K562 (cell line): ENCODE results near the gene ETV7. TPM values are rescaled to one million over a fixed set of nuclear protein-coding genes. Genes with fewer than 3 reads are reported as not detected.

Source experiments
- ATAC-seq: fragments of 200-7000 bp; cut with Tn5 transposase; 3 replicates; pipeline ENCODE4 v1.9.1; 2020; ENCODE audit warnings: moderate library complexity
- BruUV-seq: library from RNA; stranded (reverse); fragments of 400-500 nt; replicated peaks from 2 replicates; lab custom pipeline; 2021; lab: Mats Ljungman, UMichigan
- CTCF ChIA-PET: fragments of 300-600 bp; formaldehyde crosslinking; extraction: SDS; loops from one replicate; lab custom pipeline; 2021; ENCODE audit warnings: low intra/inter-chr PET ratio; lab: Yijun Ruan, JAX
- POLR2A ChIA-PET: fragments of 300-600, 350-650 bp; sonication (Branson Sonifier 250); formaldehyde crosslinking; extraction: SDS; loops from one replicate; lab custom pipeline; 2021; ENCODE audit warnings: antibody characterized with exemption, inconsistent platforms; lab: Yijun Ruan, JAX
- DNase-seq, 4 experiments: peaks; one replicate each; pipeline versions ENCODE4 v3.0.0 to v3.0.0-alpha.2; 2011 to 2018; ENCODE audit warnings: low spot score in 3 of 4, mixed read lengths in 3 of 4; ENCODE audit errors: extremely low read depth in 1 of 4
- FAIRE-seq: peaks from 2 replicates; lab custom pipeline; 2011; peaks lifted over from hg19 to GRCh38; lab: Jason Lieb, UNC
- H2AFZ ChIP-seq: 2 replicates; pipeline ENCODE4 v1.6.0; 2011; ENCODE audit warnings: low read depth, low read length, control low read depth, inconsistent platforms
- H3K27ac ChIP-seq: fragments of 200-600 bp; 3 replicates; pipeline ENCODE4 v1.8.0; 2011; ENCODE audit warnings: low read depth, mild to moderate bottlenecking, control low read depth, inconsistent platforms, low read length, moderate library complexity, mixed read lengths; ENCODE audit errors: extremely low read depth
- H3K27me3 ChIP-seq, 2 experiments: fragments of 300-600 bp in 1 of 2; 2 replicates in 1 of 2; 3 replicates in 1 of 2; pipeline versions ENCODE4 v1.6.0 to v1.8.0; 2011; ENCODE audit warnings: inconsistent platforms in 2 of 2, low read length in 2 of 2, mild to moderate bottlenecking in 1 of 2, mixed read lengths in 1 of 2, moderate library complexity in 1 of 2; ENCODE audit not compliant: control insufficient read depth in 2 of 2, insufficient read depth in 2 of 2
- H3K36me3 ChIP-seq: fragments of 300-600 bp; 3 replicates; pipeline ENCODE4 v1.8.0; 2011; ENCODE audit warnings: mild to moderate bottlenecking, low read length, inconsistent platforms; ENCODE audit not compliant: control insufficient read depth, insufficient read depth
- H3K4me1 ChIP-seq, 2 experiments: fragments of 200-600 bp in 1 of 2; replicated peaks in 1 of 2; 2 replicates in 1 of 2; 3 replicates in 1 of 2; pipeline versions ENCODE4 v1.5.1 to v1.8.0; 2011; ENCODE audit warnings: inconsistent platforms in 2 of 2, low read length in 2 of 2, mild to moderate bottlenecking in 1 of 2, mixed read lengths in 1 of 2, moderate library complexity in 1 of 2; ENCODE audit not compliant: control insufficient read depth in 2 of 2, insufficient read depth in 2 of 2
- H3K4me2 ChIP-seq: 2 replicates; pipeline ENCODE4 v1.6.1; 2011; ENCODE audit warnings: low read length, control low read depth, inconsistent platforms, mixed read lengths; ENCODE audit not compliant: insufficient read depth
- H3K4me3 ChIP-seq: fragments of 200-600 bp; sonication (generic), shearing (Covaris generic); 2 replicates; pipeline ENCODE4 v1.5.1; 2016; ENCODE audit warnings: control low read depth, inconsistent platforms
- H3K79me2 ChIP-seq: fragments of 200-600 bp; 3 replicates; pipeline ENCODE4 v1.8.0; 2011; ENCODE audit warnings: low read length, inconsistent platforms; ENCODE audit not compliant: control insufficient read depth, insufficient read depth
- H3K9ac ChIP-seq, 2 experiments: 2 replicates each; pipeline versions ENCODE4 v1.6.0 to v1.6.1; 2011; ENCODE audit warnings: low read depth in 2 of 2, low read length in 2 of 2, control low read depth in 1 of 2, inconsistent platforms in 1 of 2, mild to moderate bottlenecking in 1 of 2, mixed read lengths in 1 of 2; ENCODE audit not compliant: insufficient read depth in 1 of 2
- H3K9me1 ChIP-seq: one replicate; pipeline ENCODE4 v1.6.0; 2011; ENCODE audit warnings: inconsistent platforms, mild to moderate bottlenecking, low read length, moderate library complexity; ENCODE audit not compliant: control insufficient read depth, insufficient read depth
- H3K9me3 ChIP-seq: replicated peaks from 2 replicates; pipeline ENCODE4 v1.5.1; 2011; ENCODE audit warnings: low read depth, low read length, inconsistent platforms; ENCODE audit not compliant: control insufficient read depth, insufficient read depth
- H4K20me1 ChIP-seq: replicated peaks from 2 replicates; pipeline ENCODE4 v1.6.1; 2011; ENCODE audit warnings: low read length, inconsistent platforms, mixed read lengths; ENCODE audit not compliant: control insufficient read depth, insufficient read depth
- BCOR ChIP-seq: fragments of 450-650 bp; IDR thresholded peaks from 2 replicates; pipeline ENCODE4 v1.6.1; 2016
- ELF1 ChIP-seq: fragments of 200-800 bp; sonication (Bioruptor generic); IDR thresholded peaks from 2 replicates; pipeline ENCODE4 v1.6.1; 2016; ENCODE audit warnings: missing genetic modification characterization, missing compliant biosample characterization
- MNT ChIP-seq, 2 experiments: fragments of 450-650 bp; conservative IDR thresholded peaks; 2 replicates each; pipeline ENCODE4 v1.6.1; 2017; ENCODE audit warnings: mild to moderate bottlenecking in 2 of 2, moderate library complexity in 2 of 2
- MTA1 ChIP-seq: fragments of 450-650 bp; IDR thresholded peaks from 2 replicates; pipeline ENCODE4 v1.6.1; 2017; ENCODE audit warnings: borderline replicate concordance
- MYNN ChIP-seq, 2 experiments: sonication (generic); formaldehyde crosslinking in 1 of 2; IDR thresholded peaks; 2 replicates each; pipeline versions ENCODE4 v1.5.0 to v1.6.1; 2016 to 2020; ENCODE audit warnings: antibody characterized with exemption in 1 of 2, missing genetic modification reagents in 1 of 2
- POLR2A ChIP-seq: fragments of 450-650 bp; conservative IDR thresholded peaks from 2 replicates; pipeline ENCODE4 v1.6.1; 2016
- POLR2G ChIP-seq: fragments of 200-400 bp; formaldehyde crosslinking; IDR thresholded peaks from 2 replicates; pipeline ENCODE4 v1.6.1; 2017; ENCODE audit warnings: low read depth, mild to moderate bottlenecking, antibody characterized with exemption, low read length, moderate library complexity
- SMARCB1 ChIP-seq: IDR thresholded peaks from 2 replicates; pipeline ENCODE4 v1.6.1; 2011; ENCODE audit warnings: improper control_type of control experiment, low read depth; ENCODE audit not compliant: insufficient read length
- TAF9B ChIP-seq: fragments of 450-650 bp; IDR thresholded peaks from 2 replicates; pipeline ENCODE4 v1.6.1; 2018; ENCODE audit warnings: mild to moderate bottlenecking; ENCODE audit not compliant: partially characterized antibody
- ZNF518B ChIP-seq: fragments of 250-450 bp; sonication (Bioruptor Pico); IDR thresholded peaks from 2 replicates; pipeline ENCODE4 v1.5.0; 2021; ENCODE audit warnings: mild to moderate bottlenecking, moderate library complexity
- ZNF583 ChIP-seq: fragments of 250-450 bp; sonication (Bioruptor Pico); IDR thresholded peaks from 2 replicates; pipeline ENCODE4 v1.4.0; 2020
- WGBS: fragments of 100-300 bp; shearing (Covaris generic); methylation state at CpG from one replicate; pipeline ENCODE4 v1.1.6; 2016; ENCODE audit warnings: low coverage, mixed read lengths; ENCODE audit not compliant: insufficient coverage; ENCODE audit errors: missing lambda C conversion rate; 5-methylcytosine and 5-hydroxymethylcytosine counted together
- in situ Hi-C: fragments of 300-500 bp; cut with MboI; formaldehyde crosslinking; loops from 4 replicates; pipeline ENCODE4 v1.15.0; 2018; ENCODE audit warnings: inconsistent platforms, mixed read lengths
- intact Hi-C: fragments of 100-400 bp; cut with micrococcal nuclease; formaldehyde crosslinking; loops from 2 replicates; pipeline ENCODE4 v1.14.2; 2022
- polyA plus RNA-seq, 8 experiments: library from polyadenylated mRNA; depleted of rRNA in 4 of 8; stranded (reverse) in 5 of 8; unstranded in 3 of 8; fragments of >200 nt; fragmentation: Nextera tagmentation in 2 of 8; fragmentation: Illumina TruSeq in 1 of 8; extraction: Ambion mirVana in 2 of 8; extraction: Trizol in 1 of 8; gene quantifications; 2 replicates each; pipeline versions ENCODE4 v1.2.1 to v1.2.3, GENCODE V29; 2011 to 2014; ENCODE audit warnings: inconsistent platforms in 1 of 8, missing spikeins in 1 of 8
- total RNA-seq, 7 experiments: library from RNA; depleted of rRNA in 6 of 7; stranded (reverse); fragments of >200 nt in 6 of 7; fragmentation: Illumina TruSeq in 2 of 7; extraction: Trizol in 2 of 7; gene quantifications; 2 replicates each; pipeline versions ENCODE4 v1.2.1 to v1.2.3, GENCODE V29; 2011 to 2021; ENCODE audit warnings: low replicate concordance in 1 of 7
- TF ChIP-seq, protein P1 (sequence below): sonication (generic); formaldehyde crosslinking; IDR thresholded peaks from 2 replicates; pipeline ENCODE4 v1.8.0; 2023; ENCODE audit warnings: mild to moderate bottlenecking, missing genetic modification reagents

The ETV7 gene
- total and polyA plus RNA-seq, 9 of the 15 experiments (the other 6 are each of a cell fraction or from before 2014, with no cell fraction given) = 0.07 to 0.22 (median 0.14) TPM; not detected in 3

- no peak for ATAC-seq
- CTCF ChIA-PET = no interaction called here
- WGBS = 0% methylated on average over 1 of the region's 1 CpG
These were observed 19.0 kb downstream of the ETV7 start for GRCh38 chr6:36368421-36368820.

DNA sequence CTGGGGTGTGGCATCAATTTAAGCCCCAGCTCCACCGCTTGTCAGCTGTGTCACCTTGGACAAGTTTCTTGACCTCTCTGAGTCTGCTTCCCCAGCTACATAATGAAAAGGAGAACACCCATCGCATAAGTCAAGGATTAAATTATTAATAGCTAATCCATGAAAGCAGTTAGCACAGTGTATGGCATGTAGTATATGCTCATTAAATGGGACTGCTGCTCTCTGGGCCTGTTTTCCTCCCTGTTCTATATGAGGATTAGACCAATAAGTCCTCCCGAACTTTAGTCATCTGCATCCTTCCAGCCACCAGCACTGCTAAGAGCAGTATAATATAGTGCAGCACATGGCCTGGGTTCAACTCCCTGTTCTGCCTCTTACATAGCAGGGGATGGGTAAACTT is 19.7 kb downstream of the ETV7 start:
- Histone ChIP-seq H3K36me3 (no peaks in the 10 kb centered on the region), H3K9ac (no peak overlapping the region), H4K20me1 (no peaks in the 10 kb centered on the region), H3K4me3 (no peak overlapping the region), H3K9me1 (no peaks in the 10 kb centered on the region), H3K27ac (no peak overlapping the region), H2AFZ (no peak overlapping the region), H3K9me3 (no peaks in the 10 kb centered on the region), H3K79me2 (no peaks in the 10 kb centered on the region), H3K27me3 (peaks cover 20 to 55% of the 10 kb centered on the region in 2 experiments), H3K4me1 (peaks cover 8 to 15% of the 10 kb centered on the region in 2 experiments; a peak in 4 of 5 replicates), H3K4me2 (no peak overlapping the region)
- CTCF ChIA-PET = no interaction called here
- intact Hi-C loops (no loop called here), in situ Hi-C loops (no loop called here)
- 4% methylated on average over 3 of the region's 3 CpGs for WGBS
- POLR2A ChIA-PET = interaction anchor here (0.5 to 1.1 kb wide), 4 partner anchors 17 to 340 kb away, joined by 3 read pairs; partner anchors contain the start of gene MAPK14
- DNase-seq (no peak), FAIRE-seq (no peak), ATAC-seq (no peak)
- BruUV-seq = no TSS peak
- TF ChIP-seq BCOR (peak; percentile 28; the same call in 1 of the 2 replicates), MNT (conservative IDR thresholded peaks at IDR 0.05) (no peak), POLR2G (no peak), ZNF518B (no peak), MYNN (IDR thresholded peaks at IDR 0.05) (no peak), MYNN (CRISPR knock-in tag; IDR thresholded peaks at IDR 0.05) (no peak)

More at GRCh38 chr6:36368421-36368820, 19.0 kb downstream of the ETV7 start:
- H3K4me1 ChIP-seq = peaks cover 8 to 15% of the 10 kb centered on the region in 2 experiments; a peak in 4 of 5 replicates
- POLR2A ChIA-PET = interaction anchor here (0.5 to 1.0 kb wide), 3 partner anchors 23 to 341 kb away, joined by 3 read pairs; partner anchors contain the start of gene MAPK14
- in situ Hi-C loops = no loop called here
- no peak overlapping the region for H3K4me3 ChIP-seq
- TF ChIP-seq TAF9B = no peak
- TF ChIP-seq ZNF583 = no peak
- no peak for TF ChIP-seq ELF1 (tag)
- no peak for TF ChIP-seq SMARCB1
- no peak for TF ChIP-seq MTA1
- no peak for TF ChIP-seq POLR2A
- TF ChIP-seq, protein P1, sequence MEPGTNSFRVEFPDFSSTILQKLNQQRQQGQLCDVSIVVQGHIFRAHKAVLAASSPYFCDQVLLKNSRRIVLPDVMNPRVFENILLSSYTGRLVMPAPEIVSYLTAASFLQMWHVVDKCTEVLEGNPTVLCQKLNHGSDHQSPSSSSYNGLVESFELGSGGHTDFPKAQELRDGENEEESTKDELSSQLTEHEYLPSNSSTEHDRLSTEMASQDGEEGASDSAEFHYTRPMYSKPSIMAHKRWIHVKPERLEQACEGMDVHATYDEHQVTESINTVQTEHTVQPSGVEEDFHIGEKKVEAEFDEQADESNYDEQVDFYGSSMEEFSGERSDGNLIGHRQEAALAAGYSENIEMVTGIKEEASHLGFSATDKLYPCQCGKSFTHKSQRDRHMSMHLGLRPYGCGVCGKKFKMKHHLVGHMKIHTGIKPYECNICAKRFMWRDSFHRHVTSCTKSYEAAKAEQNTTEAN (CRISPR knock-in tag) = no peak
- H3K4me2 ChIP-seq = no peak overlapping the region
- H3K79me2 ChIP-seq = no peaks in the 10 kb centered on the region
- no peaks in the 10 kb centered on the region for H4K20me1 ChIP-seq
- H3K27me3 ChIP-seq = peaks cover 20 to 58% of the 10 kb centered on the region in 2 experiments
- H3K27ac ChIP-seq = no peak overlapping the region
- no peaks in the 10 kb centered on the region for H3K9me1 ChIP-seq
- intact Hi-C loops = no loop called here
- H3K36me3 ChIP-seq = no peaks in the 10 kb centered on the region
- BruUV-seq = no TSS peak
- no peak for DNase-seq
- no peak for FAIRE-seq
- H2AFZ ChIP-seq = no peak overlapping the region
- no peaks in the 10 kb centered on the region for H3K9me3 ChIP-seq
- no peak overlapping the region for H3K9ac ChIP-seq
